Activated gamma-delta T cell (primary cell): ENCODE data around the gene CLSTN1.

Experiments
- DNase-seq: peaks from one replicate; lab custom pipeline; 2025; lab: John Stamatoyannopoulos, UW

CLSTN1 gene

DNA sequence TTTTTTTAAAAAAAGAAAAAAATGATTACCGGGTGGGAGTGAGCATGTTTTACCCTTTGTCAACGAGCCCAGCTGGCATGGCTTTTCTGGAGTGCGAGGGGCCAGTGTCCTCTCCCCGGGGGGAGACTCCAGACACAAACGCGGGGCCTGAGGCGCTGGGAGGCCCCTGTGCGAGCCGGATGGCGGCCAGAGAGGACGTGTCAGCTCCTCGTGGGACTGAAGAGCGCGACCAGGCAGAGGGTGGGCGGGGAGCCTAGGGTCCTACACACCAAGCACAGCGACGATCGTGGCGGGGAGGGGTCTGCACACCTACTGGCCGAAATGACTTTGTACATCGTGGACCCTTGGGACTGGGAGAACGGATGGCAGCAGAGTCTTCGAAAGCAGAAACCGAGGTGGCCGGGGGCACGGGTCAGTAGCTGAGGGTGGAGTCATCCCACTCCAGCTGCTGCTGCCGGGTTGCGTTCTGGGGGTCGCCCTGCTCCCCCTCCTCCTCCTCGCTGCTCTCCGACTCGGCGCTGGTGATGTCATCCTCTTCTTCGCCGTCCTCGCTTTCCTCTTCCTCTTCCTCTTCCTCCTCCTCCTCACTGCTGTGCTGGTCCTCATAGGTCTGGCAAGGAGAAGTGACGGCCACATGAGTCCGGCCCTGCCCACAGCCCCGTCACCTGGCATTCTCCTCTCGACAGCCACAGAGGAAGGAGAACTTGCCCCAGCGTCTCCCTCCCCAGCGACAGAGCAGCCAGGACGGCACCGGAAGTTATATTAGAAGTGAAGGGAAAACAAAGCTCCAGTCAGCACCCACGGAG is 93.5 kb downstream of the CLSTN1 start:
- no peak for DNase-seq

DNA sequence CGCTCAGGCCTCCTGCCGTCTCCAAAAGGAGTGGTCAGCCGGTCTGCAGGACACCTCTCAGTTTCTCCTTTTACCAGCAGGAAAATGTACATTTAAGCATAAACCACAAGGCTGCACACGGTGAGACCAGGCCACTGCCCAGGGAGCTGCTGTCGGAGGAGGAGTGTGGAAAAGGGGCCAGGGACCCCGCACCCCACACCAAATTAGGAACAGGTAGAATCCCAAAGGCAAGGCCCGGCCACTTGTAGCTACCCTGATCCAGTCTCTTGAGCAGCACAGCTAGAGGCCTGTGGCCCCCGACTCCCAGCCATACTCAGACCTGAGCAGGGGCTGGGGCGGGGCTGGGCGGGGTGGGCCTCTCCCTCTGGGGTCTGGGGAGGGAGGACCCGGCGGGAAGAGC is 94.2 kb downstream of the CLSTN1 start:
- no peak for DNase-seq

DNA sequence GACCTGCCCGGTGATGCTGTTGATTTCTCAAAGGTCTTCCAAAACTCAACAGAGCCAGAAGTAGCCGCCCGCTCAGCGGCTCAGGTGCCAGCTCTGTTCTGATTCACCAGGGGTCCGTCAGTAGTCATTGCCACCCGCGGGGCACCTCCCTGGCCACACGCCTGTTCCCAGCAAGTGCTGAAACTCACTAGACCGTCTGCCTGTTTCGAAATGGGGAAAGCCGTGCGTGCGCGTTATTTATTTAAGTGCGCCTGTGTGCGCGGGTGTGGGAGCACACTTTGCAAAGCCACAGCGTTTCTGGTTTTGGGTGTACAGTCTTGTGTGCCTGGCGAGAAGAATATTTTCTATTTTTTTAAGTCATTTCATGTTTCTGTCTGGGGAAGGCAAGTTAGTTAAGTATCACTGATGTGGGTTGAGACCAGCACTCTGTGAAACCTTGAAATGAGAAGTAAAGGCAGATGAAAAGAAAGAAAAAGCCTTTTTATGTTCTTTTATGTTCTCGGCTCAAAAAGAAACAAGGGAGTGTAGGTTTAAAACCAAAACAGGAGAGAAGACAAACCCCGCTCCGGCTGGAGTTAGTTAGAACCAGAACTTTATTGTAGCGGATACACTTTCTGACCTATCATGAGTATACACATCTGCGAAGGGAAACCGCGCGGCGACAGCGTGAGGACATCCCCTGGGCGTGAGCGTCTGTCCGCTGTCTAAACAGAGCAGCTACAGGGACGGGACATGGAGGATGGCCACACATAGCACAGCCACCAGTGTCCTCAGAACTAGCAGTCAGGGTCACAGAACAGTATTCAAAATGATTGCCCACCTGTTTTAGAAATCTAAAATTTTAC is 95.1 kb downstream of the CLSTN1 start:
- DNase-seq: no peak

DNA sequence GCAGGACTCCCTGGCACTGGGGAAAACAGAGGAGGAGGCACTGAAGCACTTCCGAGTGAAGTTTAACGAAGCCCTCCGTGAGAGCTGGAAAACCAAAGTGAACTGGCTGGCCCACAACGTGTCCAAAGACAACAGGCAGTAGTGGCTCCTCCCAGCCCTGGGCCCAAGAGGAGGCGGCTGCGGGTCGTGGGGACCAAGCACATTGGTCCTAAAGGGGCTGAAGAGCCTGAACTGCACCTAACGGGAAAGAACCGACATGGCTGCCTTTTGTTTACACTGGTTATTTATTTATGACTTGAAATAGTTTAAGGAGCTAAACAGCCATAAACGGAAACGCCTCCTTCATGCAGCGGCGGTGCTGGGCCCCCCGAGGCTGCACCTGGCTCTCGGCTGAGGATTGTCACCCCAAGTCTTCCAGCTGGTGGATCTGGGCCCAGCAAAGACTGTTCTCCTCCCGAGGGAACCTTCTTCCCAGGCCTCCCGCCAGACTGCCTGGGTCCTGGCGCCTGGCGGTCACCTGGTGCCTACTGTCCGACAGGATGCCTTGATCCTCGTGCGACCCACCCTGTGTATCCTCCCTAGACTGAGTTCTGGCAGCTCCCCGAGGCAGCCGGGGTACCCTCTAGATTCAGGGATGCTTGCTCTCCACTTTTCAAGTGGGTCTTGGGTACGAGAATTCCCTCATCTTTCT is 96.7 kb downstream of the CLSTN1 start:
- DNase-seq: no peak

DNA sequence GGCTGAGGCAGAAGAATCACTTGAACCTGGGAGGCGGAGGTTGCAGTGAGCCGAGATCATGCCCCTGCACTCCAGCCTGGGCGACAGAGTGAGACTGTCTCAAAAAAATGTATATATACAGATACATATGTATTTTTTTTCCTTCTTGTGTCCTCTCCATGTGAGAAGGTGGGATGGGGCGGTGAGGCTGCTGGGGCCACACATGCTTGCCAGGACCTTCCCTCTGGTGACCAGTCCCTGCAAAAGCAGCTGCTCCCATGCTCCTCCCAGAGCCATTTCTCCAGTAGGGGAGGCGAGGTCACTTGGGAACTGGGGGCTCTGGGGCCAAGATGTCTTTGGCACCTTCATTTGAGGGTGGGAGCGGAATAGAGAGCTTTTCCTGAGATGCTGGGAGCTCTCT is 97.4 kb downstream of the CLSTN1 start:
- DNase-seq: no peak

DNA sequence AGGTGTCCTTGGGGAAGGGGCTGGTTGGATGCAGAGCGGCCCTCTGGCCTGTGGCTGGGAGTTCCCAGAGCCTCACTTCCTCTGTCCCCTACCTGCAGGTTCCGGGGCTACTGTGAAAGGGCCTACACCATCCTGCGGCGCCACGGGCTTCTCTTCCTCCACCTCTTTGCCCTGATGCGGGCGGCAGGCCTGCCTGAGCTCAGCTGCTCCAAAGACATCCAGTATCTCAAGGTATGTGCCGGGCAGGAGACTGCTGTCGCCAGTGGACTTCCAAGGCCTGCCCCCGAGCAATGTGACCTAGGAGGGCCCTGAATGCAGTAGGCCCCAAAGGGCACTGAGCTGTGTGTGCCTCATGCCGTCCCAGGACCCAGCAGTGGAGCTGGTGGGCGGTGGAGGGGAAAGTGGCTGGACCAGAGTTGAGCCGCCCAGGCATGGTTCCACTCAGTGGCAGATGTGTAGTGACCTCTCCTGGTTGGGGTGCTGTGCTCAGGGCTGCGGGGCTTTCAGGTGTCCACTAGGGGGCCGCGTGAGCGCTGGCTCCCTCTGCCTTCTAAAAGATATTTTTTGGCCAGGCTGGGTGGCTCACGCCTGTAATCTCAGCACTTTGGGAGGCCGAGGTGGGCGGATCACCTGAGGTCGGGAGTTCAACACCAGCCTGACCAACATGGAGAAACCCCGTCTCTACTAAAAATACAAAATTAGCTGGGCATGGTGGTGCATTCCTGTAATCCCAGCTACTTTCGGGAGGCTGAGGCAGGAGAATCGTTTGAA is 98.9 kb downstream of the CLSTN1 start:
- DNase-seq: peak; percentile 38

DNA sequence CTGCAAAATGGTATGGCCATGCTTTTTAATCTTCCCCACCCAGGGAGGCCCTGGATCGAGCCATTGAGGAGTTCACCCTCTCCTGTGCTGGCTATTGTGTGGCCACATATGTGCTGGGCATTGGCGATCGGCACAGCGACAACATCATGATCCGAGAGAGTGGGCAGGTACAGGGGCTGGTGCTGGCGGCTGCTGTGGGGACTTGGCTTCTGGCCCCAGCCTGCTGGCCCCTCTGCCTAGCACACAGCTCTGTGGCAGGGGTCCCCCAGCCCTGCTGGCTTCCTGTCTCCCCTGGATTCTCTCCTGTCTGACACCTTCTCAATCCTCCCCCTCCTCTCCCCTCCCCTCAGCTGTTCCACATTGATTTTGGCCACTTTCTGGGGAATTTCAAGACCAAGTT is 99.8 kb downstream of the CLSTN1 start:
- no peak for DNase-seq

DNA sequence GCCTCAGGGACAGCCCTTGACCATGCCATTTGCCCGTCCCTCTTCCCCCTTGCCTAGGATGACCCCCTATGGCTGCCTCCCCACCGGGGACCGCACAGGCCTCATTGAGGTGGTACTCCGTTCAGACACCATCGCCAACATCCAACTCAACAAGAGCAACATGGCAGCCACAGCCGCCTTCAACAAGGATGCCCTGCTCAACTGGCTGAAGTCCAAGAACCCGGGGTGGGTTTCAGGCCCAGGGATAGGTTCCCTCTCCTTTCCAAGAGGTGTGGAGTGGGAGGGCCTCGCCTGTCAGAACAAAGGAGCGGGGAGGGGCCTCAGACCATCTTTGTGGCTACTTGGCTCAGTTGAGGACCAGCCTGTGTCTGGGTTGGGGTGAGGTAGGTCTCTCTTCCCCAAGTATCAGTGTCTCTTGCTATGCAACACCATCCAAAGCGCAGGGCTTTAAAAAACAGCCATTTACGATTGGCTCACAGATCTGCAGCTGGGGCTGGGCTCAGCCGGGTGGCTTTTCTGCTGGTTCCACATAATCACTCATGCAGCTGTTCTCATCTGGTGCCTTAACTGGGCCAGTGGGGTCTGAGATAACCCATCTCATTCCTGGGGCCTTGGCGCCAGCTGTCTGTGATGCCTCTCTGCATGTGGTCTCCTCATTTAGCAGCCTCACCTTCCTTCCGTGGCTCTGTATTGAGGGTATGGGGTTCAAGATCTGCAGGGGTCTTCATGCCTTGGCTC is 100.5 kb downstream of the CLSTN1 start:
- no peak for DNase-seq

DNA sequence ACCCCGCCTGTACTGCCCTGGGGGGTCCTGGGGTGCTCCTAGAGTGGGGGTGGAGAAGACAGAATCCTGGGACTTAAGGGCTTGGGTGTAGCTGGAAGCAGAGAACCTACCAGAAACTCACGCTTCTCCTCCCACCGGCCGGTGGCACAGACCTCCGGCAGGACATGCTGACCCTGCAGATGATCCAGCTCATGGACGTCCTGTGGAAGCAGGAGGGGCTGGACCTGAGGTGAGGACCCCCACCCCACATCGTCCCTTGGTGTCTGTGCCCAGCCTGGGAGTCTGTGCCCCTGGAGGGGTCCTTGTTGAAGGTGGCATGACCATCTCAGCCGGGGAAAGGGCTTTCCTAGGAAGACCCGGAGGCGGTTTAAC is 101.4 kb downstream of the CLSTN1 start:
- no peak for DNase-seq

DNA sequence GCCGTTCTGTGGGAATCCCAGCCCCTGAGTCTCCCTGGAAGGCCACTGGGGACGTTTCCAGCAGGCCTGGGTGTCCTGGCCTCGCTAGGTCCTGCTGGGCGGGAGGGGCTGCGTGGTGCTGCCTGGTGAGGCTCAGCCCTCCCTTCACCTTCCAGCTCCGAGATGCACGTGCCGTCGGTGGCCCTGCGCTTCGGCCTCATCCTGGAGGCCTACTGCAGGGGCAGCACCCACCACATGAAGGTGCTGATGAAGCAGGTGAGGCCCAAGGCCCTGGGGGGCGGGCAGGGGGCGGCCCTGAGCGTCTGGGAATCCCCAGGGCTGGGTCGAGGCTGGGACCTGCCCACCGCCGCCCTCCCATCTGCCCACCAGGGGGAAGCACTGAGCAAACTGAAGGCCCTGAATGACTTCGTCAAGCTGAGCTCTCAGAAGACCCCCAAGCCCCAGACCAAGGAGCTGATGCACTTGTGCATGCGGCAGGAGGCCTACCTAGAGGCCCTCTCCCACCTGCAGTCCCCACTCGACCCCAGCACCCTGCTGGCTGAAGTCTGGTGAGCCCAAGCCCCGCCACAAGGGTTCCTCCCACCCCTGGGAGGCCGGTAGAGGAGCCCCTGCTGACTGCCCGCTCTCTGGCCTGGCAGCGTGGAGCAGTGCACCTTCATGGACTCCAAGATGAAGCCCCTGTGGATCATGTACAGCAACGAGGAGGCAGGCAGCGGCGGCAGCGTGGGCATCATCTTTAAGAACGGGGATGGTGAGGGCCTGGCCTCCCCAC is 102.0 kb downstream of the CLSTN1 start:
- peak; percentile 50 for DNase-seq

DNA sequence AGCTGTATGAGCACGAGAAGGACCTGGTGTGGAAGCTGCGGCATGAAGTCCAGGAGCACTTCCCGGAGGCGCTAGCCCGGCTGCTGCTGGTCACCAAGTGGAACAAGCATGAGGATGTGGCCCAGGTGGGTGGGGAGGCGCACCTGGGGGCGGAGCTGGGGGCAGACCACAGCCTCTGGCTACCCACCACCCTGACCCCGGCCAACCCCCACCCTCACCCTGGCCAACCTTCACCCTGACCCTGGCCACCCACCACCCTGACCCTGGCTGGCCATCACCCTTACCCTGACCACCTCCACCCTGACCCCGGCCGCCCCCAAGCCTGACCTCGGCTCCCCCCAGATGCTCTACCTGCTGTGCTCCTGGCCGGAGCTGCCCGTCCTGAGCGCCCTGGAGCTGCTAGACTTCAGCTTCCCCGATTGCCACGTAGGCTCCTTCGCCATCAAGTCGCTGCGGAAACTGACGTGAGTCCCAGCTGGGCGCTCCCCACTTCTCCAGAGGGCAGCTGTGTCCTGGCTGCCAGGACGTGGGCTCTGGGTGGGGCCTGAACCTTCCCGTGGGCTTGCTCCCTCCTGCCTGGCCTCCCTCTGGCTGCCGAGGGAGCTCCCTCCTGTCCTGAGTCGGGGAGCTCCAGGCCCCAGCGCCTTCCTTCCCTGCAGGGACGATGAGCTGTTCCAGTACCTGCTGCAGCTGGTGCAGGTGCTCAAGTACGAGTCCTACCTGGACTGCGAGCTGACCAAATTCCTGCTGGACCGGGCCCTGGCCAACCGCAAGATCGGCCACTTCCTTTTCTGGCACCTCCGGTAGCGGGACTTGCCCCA is 102.8 kb downstream of the CLSTN1 start:
- DNase-seq: no peak

DNA sequence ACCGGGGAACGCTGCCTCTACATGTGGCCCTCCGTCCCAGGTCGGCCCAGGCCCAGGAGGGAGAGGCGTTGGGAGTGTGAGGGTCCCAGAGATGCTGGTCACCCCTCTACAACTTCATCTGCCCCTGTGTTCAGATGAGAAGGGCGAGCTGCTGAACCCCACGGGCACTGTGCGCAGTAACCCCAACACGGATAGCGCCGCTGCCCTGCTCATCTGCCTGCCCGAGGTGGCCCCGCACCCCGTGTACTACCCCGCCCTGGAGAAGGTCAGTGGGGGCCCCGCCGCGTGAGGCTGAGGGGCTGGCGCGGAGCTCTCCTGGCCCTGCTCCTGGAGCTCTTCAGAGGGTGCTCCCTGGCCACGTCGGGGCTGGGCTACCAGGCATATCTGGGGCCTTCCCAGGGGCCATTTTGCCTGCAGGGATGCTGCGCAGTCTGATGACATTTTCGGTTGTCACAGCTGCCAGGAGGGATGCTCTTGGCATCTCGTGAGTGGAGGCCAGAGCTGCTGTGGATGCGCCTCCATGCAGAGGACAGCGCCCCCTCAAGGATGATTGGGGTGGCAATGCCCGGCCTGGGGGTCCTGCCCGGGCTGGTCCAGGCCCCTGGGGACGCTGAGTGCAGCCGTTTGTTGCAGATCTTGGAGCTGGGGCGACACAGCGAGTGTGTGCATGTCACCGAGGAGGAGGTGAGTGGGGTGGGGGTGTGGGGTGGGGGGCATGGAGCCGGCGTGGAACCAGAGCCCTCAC is 103.6 kb downstream of the CLSTN1 start:
- no peak for DNase-seq

DNA sequence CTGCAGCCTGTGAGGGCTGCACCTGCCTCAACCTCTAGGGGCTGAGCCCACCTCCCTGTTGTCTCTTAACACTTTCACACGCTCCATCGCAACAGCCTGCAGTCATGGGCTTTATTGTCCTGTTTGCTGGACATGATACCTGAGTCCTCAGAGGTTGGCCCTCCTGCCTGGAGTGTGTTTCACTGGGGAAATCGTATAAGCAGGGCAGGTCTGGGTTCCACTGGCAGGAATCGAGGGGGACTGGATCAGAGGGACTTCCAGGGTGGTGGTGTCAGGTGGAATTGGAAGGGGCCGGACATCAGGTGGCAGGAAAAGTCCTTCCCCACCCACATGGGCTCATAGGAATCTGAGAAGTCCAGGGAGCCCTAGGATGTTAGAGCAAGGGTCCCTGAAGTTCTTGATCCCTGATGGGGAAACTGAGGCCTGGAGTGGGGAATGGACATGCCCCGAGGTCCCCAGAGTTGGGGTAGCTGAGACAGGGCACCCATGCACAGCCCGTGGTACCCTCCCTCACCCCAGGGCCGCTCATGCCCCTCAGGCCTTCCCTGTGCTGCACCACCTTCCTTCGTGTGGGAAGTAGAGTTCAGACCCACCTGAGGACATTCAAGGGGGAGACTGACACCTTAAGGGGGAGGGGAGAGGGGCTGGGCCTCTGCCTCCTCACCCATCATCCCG is 105.6 kb downstream of the CLSTN1 start:
- DNase-seq: no peak

DNA sequence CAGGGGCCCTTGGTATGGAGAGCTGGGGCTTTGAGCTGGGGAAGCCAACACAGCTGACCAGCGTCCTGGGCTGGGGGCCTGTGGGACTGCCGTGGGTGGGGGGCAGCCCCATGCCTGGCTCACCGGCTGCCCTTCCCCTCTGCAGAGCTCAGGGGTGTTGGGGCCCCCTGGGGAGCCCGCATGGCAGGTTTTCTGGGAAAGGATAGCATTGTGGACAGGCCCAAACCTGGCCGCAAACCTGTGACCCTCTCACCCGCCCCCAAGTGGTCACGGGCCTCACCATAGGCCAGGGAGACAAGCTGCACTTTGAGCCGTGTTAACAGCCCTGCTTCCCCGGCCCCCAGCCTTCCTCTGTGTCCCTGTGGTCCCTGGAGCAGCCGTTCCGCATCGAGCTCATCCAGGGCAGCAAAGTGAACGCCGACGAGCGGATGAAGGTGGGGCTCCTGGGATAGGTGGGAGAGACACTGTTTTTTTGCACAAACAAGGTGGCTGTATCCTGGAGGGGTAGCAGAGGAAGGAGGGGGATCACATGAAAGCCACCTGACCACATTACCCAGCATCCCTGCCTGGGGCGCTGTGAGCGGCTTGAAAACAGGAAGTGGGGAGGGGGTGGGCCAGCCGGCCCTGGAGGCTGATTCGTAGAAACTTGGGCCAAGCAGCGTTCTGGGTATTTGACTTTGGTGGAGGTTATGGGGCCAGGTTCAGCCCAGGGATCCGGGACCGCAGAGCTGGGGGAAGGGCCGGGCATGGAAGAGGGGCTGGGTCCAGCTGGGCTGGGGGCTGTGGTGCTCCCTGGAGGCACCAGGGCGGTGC is 106.4 kb downstream of the CLSTN1 start:
- DNase-seq: peak; percentile 62

DNA sequence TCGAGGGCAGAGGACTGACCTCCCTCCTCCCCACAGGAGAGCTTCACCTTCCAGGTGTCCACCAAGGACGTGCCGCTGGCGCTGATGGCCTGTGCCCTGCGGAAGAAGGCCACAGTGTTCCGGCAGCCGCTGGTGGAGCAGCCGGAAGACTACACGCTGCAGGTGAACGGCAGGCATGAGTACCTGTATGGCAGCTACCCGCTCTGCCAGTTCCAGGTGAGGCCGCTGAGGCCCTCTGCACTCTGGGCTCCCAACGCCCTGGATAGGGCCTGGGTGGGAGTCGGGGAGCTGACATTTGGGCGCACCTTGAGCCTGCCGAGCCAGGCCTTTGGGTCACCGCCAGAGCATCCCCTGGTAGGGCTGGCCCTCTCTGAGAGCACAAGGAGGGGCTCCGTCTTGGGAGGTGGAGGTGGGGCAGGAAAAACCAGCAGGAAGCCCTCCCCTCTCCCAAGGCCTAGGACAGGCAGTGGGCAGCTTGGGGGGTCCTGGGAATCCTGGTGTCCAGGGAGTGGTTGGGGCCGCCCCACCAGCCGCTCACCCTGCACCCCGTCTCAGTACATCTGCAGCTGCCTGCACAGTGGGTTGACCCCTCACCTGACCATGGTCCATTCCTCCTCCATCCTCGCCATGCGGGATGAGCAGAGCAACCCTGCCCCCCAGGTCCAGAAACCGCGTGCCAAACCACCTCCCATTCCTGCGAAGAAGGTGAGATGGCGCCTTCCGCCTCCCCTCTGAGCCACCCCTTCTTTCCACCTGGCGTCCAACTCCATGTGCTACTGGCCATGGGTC is 107.2 kb downstream of the CLSTN1 start:
- no peak for DNase-seq

DNA sequence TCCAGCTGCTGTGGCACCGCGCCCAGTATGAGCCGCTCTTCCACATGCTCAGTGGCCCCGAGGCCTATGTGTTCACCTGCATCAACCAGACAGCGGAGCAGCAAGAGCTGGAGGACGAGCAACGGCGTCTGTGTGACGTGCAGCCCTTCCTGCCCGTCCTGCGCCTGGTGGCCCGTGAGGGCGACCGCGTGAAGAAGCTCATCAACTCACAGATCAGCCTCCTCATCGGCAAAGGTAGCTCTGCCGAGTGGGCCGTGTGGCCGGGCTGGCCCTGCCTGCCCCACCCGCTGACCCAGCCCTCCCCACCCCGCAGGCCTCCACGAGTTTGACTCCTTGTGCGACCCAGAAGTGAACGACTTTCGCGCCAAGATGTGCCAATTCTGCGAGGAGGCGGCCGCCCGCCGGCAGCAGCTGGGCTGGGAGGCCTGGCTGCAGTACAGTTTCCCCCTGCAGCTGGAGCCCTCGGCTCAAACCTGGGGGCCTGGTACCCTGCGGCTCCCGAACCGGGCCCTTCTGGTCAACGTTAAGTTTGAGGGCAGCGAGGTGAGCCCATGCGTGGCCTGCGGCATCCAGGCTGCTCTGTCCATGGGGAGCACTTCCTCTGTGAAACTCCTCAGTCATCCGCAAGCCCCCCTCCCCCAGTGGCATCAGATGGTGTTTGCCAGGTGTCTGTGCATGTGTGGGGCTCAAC is 108.1 kb downstream of the CLSTN1 start:
- peak; percentile 40 for DNase-seq
